Measurements from ENCODE around the gene GPR141.

GPR141 gene

GRCh38 chr7:37726016-37726415 is 42.5 kb downstream of the GPR141 start:
- Histone ChIP-seq H3K27ac (ENCODE audit: low read depth, low read length, poor library complexity, severe bottlenecking) (no peak overlapping the region), H4K20me1 (ENCODE audit: insufficient read depth, low read length) (no peaks in the 10 kb centered on the region), H3K9me2 (ENCODE audit: low read depth, low read length) (no peaks in the 10 kb centered on the region), H2AFZ (ENCODE audit: low read length) (no peak overlapping the region), H3K9ac (ENCODE audit: low read length) (no peak overlapping the region), H3F3A (ENCODE audit: insufficient read depth, low read length) (no peaks in the 10 kb centered on the region), H3K36me3 (ENCODE audit: insufficient read depth, low read length) (no peaks in the 10 kb centered on the region), H3K79me2 (ENCODE audit: insufficient read depth, low read length) (no peaks in the 10 kb centered on the region), H3K4me1 (ENCODE audit: insufficient read depth, low read length, severe bottlenecking) (no peaks in the 10 kb centered on the region), H3K4me2 (ENCODE audit: low read length) (no peak overlapping the region), H3K9me3 (ENCODE audit: low read length) (no peaks in the 10 kb centered on the region), H3K27me3 (ENCODE audit: insufficient read depth, low read length) (no peaks in the 10 kb centered on the region), H3K4me3 (ENCODE audit: low read depth, low read length, poor library complexity, severe bottlenecking) (no peak overlapping the region)
- TF ChIP-seq EZH2 (IDR thresholded peaks at IDR 0.05; ENCODE audit: borderline replicate concordance, low read length) (no peak), CTCF (IDR thresholded peaks at IDR 0.05; ENCODE audit: low read length) (no peak)

GRCh38 chr7:37728747-37729146 is 45.2 kb downstream of the GPR141 start:
- no peaks in the 10 kb centered on the region for H4K20me1 ChIP-seq (ENCODE audit: insufficient read depth, low read length)
- H3K27ac ChIP-seq (ENCODE audit: low read depth, low read length, poor library complexity, severe bottlenecking) = no peak overlapping the region
- TF ChIP-seq EZH2 (IDR thresholded peaks at IDR 0.05; ENCODE audit: borderline replicate concordance, low read length) (no peak), CTCF (IDR thresholded peaks at IDR 0.05; ENCODE audit: low read length) (no peak)
- H3F3A ChIP-seq (ENCODE audit: insufficient read depth, low read length) = no peaks in the 10 kb centered on the region
- H3K9me2 ChIP-seq (ENCODE audit: low read depth, low read length) = no peaks in the 10 kb centered on the region
- H2AFZ ChIP-seq (ENCODE audit: low read length) = no peak overlapping the region
- H3K9me3 ChIP-seq (ENCODE audit: low read length) = no peaks in the 10 kb centered on the region
- no peaks in the 10 kb centered on the region for H3K79me2 ChIP-seq (ENCODE audit: insufficient read depth, low read length)
- no peak overlapping the region for H3K4me3 ChIP-seq (ENCODE audit: low read depth, low read length, poor library complexity, severe bottlenecking)
- H3K36me3 ChIP-seq (ENCODE audit: insufficient read depth, low read length) = no peaks in the 10 kb centered on the region
- no peak overlapping the region for H3K9ac ChIP-seq (ENCODE audit: low read length)
- no peak overlapping the region for H3K4me2 ChIP-seq (ENCODE audit: low read length)
- H3K27me3 ChIP-seq (ENCODE audit: insufficient read depth, low read length) = no peaks in the 10 kb centered on the region
- no peaks in the 10 kb centered on the region for H3K4me1 ChIP-seq (ENCODE audit: insufficient read depth, low read length, severe bottlenecking)

DNA sequence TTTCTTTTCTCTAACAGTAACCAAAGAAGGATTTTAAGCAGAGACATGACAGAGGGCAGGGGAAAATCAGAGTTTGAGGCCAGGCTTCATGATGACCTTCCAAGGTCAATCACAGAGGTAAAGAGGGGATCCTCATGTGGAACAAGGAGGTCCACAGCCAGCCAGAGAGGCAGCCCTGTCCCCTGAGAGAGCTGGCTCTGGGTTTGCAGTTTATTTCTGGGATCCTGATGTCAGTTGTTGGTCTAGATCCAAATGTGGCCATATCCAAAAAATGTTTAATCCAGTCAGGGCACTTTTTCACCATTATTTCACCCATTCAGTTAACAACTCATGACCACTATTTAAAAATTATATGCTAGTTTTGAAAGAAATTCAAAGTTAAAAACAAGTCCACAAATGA is 45.6 kb downstream of the GPR141 start:
- Histone ChIP-seq H3K36me3 (ENCODE audit: insufficient read depth, low read length) (no peaks in the 10 kb centered on the region), H3K79me2 (ENCODE audit: insufficient read depth, low read length) (no peaks in the 10 kb centered on the region), H3K9me3 (ENCODE audit: low read length) (no peaks in the 10 kb centered on the region), H3K9me2 (ENCODE audit: low read depth, low read length) (no peaks in the 10 kb centered on the region), H3K27me3 (ENCODE audit: insufficient read depth, low read length) (no peaks in the 10 kb centered on the region), H2AFZ (ENCODE audit: low read length) (no peak overlapping the region), H3K9ac (ENCODE audit: low read length) (no peak overlapping the region), H4K20me1 (ENCODE audit: insufficient read depth, low read length) (no peaks in the 10 kb centered on the region), H3K4me1 (ENCODE audit: insufficient read depth, low read length, severe bottlenecking) (no peaks in the 10 kb centered on the region), H3K4me2 (ENCODE audit: low read length) (no peak overlapping the region), H3F3A (ENCODE audit: insufficient read depth, low read length) (no peaks in the 10 kb centered on the region), H3K4me3 (ENCODE audit: low read depth, low read length, poor library complexity, severe bottlenecking) (no peak overlapping the region), H3K27ac (ENCODE audit: low read depth, low read length, poor library complexity, severe bottlenecking) (no peak overlapping the region)
- TF ChIP-seq EZH2 (IDR thresholded peaks at IDR 0.05; ENCODE audit: borderline replicate concordance, low read length) (no peak), CTCF (IDR thresholded peaks at IDR 0.05; ENCODE audit: low read length) (no peak)

Measured in OCI-LY1 (cell line).